ENCODE measurements around the gene PRUNE2.

DNA sequence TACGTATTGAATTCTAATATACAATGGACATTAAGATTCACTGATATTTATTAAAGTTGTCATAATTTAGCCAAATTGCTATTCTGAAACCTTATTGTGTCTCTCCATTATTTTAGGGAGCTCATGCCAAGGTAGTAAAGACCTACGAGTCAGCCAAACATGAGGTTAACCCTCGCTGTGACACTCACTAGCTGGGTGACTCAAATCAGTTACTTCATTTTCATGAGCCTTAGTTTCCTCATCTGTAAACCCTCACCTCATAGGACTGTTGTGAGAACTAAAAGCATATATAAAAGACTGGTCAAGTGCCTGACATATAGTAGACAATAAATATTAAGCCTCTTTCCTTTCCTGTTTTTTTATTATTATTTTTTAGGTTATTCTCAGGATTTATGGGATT, 185.7 kb downstream of the PRUNE2 start:
- TF ChIP-seq POLR2AphosphoS5 (IDR thresholded peaks at IDR 0.05; ENCODE audit: low read depth, low read length), result no peak
- TF ChIP-seq CBX3 (IDR thresholded peaks at IDR 0.05; ENCODE audit: low read depth), result no peak

Measured in HCT116 (cell line).